EL (cell line): ENCODE measurements around the gene SDK1.

Source experiments
- DNase-seq: peaks from one replicate; pipeline ENCODE4 v3.0.0-alpha.2; 2016

Gene SDK1

GRCh38 chr7:4028221-4028620 is 727.2 kb downstream of the SDK1 start:
- DNase-seq, result no peak

- DNase-seq, result no peak
Measured at GRCh38 chr7:4029941-4030340, 728.9 kb downstream of the SDK1 start.

- DNase-seq, result no peak
Measured at GRCh38 chr7:4030346-4030950, 729.4 kb downstream of the SDK1 start.

- no peak for DNase-seq
Measured at GRCh38 chr7:4033996-4034395, 732.9 kb downstream of the SDK1 start.

GRCh38 chr7:4037308-4037707 is 736.3 kb downstream of the SDK1 start:
- no peak for DNase-seq

- no peak for DNase-seq
Measured at GRCh38 chr7:4037877-4038276, 736.8 kb downstream of the SDK1 start.

- DNase-seq, result no peak
Measured at GRCh38 chr7:4040109-4040928, 739.3 kb downstream of the SDK1 start.

- no peak for DNase-seq
Measured at GRCh38 chr7:4042402-4043045, 741.5 kb downstream of the SDK1 start.

- DNase-seq, result no peak
Measured at GRCh38 chr7:4043988-4044387, 742.9 kb downstream of the SDK1 start.

- DNase-seq, result no peak
Measured at GRCh38 chr7:4045450-4045849, 744.4 kb downstream of the SDK1 start.

GRCh38 chr7:4045975-4046374 is 744.9 kb downstream of the SDK1 start:
- DNase-seq, result no peak

GRCh38 chr7:4048336-4048735 is 747.3 kb downstream of the SDK1 start:
- DNase-seq, result no peak

GRCh38 chr7:4049202-4049601 is 748.1 kb downstream of the SDK1 start:
- no peak for DNase-seq

GRCh38 chr7:4050126-4050660 is 749.1 kb downstream of the SDK1 start:
- no peak for DNase-seq

GRCh38 chr7:4051696-4052095 is 750.6 kb downstream of the SDK1 start:
- no peak for DNase-seq

- no peak for DNase-seq
Measured at GRCh38 chr7:4052130-4052529, 751.1 kb downstream of the SDK1 start.

GRCh38 chr7:4054158-4054557 is 753.1 kb downstream of the SDK1 start:
- no peak for DNase-seq

GRCh38 chr7:4056552-4057288 is 755.7 kb downstream of the SDK1 start:
- DNase-seq, result no peak

- no peak for DNase-seq
Measured at GRCh38 chr7:4057289-4057616, 756.2 kb downstream of the SDK1 start.

GRCh38 chr7:4058158-4058557 is 757.1 kb downstream of the SDK1 start:
- no peak for DNase-seq

- no peak for DNase-seq
Measured at GRCh38 chr7:4065190-4065589, 764.1 kb downstream of the SDK1 start.

- DNase-seq, result no peak
Measured at GRCh38 chr7:4066206-4066605, 765.2 kb downstream of the SDK1 start.
